ENCODE results near the gene SLC39A11. TPM values are rescaled to one million over a fixed set of nuclear protein-coding genes. Genes with fewer than 3 reads are reported as not detected.

Gene SLC39A11, protein sequence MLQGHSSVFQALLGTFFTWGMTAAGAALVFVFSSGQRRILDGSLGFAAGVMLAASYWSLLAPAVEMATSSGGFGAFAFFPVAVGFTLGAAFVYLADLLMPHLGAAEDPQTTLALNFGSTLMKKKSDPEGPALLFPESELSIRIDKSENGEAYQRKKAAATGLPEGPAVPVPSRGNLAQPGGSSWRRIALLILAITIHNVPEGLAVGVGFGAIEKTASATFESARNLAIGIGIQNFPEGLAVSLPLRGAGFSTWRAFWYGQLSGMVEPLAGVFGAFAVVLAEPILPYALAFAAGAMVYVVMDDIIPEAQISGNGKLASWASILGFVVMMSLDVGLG
- total RNA-seq (2014; rRNA removed; shearing (Covaris generic)) (11.7 and 15.2 TPM in 2 replicates), polyA plus RNA-seq (2016; fragmentation: Nextera tagmentation; extraction: Ambion mirVana) (15.6 and 16.4 TPM in 2 replicates)

DNA sequence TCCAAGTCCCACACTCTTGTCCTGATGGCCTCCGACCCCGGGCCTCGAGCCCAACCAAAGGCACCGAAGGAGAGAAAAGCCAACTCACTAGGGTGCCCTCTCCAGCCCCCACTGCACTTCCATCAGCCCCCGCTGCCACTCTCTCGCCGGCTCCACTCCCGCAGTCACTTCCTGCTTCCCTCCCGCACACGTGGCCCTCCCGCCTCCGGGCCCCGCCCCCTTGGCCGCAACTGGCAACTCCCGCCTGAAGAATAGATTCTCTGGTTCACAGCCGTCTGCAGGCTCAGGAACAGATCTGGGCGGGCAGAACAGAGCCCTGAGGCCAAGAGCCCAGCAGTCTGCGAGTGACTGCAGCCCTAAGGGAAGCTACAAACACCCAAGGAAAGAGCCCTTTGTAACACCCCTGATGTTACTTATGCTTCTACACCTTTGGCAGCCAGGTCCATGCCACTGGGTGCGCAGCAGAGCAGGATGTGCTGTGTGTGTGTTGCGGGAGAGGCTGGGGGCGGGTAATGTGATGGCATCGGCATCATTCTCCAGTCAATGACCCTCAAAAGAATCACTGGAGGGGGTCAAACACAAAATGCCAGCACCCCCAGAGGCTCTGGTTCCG is at the start of gene SLC39A11:
SLC39A11 (minus strand) TSS at position 166 of the 613 bp plus-strand sequence. CDS start 3,924 bp downstream, outside the sequence.
- Histone ChIP-seq H4K20me1 (ENCODE audit: insufficient read depth) (no peaks in the 10 kb centered on the region), H3K27ac (no peak within 1 kb of the TSS), H3K4me1 (ENCODE audit: insufficient read depth) (no peaks in the 10 kb centered on the region), H3K9ac (peak within 1 kb of the TSS; percentile 73), H3K27me3 (replicated peaks; ENCODE audit: insufficient read depth) (no peaks in the 10 kb centered on the region), H3K4me3 (peak within 1 kb of the TSS; percentile 75), H3K9me2 (ENCODE audit: insufficient read depth) (no peaks in the 10 kb centered on the region), H3K36me3 (ENCODE audit: low read depth) (no peaks in the 10 kb centered on the region), H3F3A (ENCODE audit: insufficient read depth) (no peaks in the 10 kb centered on the region), H3K9me3 (ENCODE audit: low read depth) (no peaks in the 10 kb centered on the region), H3K79me2 (ENCODE audit: insufficient read depth) (no peaks in the 10 kb centered on the region), H2AFZ (peak within 1 kb of the TSS; percentile 92), H3K4me2 (ENCODE audit: unreplicated experiment) (peak within 1 kb of the TSS; percentile 92)
- 11 to 12% methylated on average over 18 to 23 of the region's 23 CpGs for WGBS, 2 experiments (ENCODE audit: low coverage in 1 of 2, low lambda C conversion rate in 2 of 2, missing lambda C conversion rate in 2 of 2)
- TF ChIP-seq EZH2 (IDR thresholded peaks at IDR 0.05; ENCODE audit: insufficient read depth, poor library complexity, severe bottlenecking) (no peak), EZH2phosphoT487 (IDR thresholded peaks at IDR 0.05; ENCODE audit: insufficient read depth, low read depth) (no peak)
- DNase-seq: peak; percentile 96
- in situ Hi-C loops (cut with MboI): no loop called here

DNA sequence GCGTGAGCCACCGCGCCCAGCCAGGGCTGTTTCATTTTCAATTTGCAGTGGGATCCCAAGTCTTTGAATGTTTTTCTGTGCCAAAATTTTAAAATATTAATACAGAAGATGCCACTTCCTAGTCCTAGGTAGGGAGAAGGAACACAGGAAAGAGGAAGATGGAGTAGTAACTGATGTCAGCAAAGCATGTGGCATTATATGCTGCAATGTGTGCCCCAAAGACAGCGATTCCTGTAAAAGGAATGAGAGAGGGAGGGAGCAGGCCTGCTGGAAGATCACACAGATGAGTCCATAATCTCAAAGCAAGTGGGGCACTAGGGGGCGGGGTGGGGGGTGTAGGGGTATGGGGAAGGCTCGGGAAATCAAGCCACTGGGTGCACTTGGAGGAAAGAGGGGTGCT is 48.9 kb upstream of the SLC39A11 start:
- no peak overlapping the region for H3K9ac ChIP-seq
- no peaks in the 10 kb centered on the region for H3K79me2 ChIP-seq (ENCODE audit: insufficient read depth)
- H3K4me1 ChIP-seq (ENCODE audit: insufficient read depth): no peaks in the 10 kb centered on the region
- no peak overlapping the region for H3K27ac ChIP-seq
- H4K20me1 ChIP-seq (ENCODE audit: insufficient read depth): no peaks in the 10 kb centered on the region
- H3K27me3 ChIP-seq (replicated peaks; ENCODE audit: insufficient read depth): peaks cover 4% of the 10 kb centered on the region; the same call in 1 of the 2 replicates
- WGBS, 2 experiments (ENCODE audit: low coverage in 1 of 2, low lambda C conversion rate in 2 of 2, missing lambda C conversion rate in 2 of 2): 70 to 94% methylated on average over 5 to 6 of the region's 6 CpGs
- DNase-seq: no peak
- H3K9me2 ChIP-seq (ENCODE audit: insufficient read depth): no peaks in the 10 kb centered on the region
- H3F3A ChIP-seq (ENCODE audit: insufficient read depth): no peaks in the 10 kb centered on the region
- H2AFZ ChIP-seq: no peak overlapping the region
- TF ChIP-seq EZH2 (IDR thresholded peaks at IDR 0.05; ENCODE audit: insufficient read depth, poor library complexity, severe bottlenecking) (no peak), EZH2phosphoT487 (IDR thresholded peaks at IDR 0.05; ENCODE audit: insufficient read depth, low read depth) (no peak)
- no peak overlapping the region for H3K4me2 ChIP-seq (ENCODE audit: unreplicated experiment)
- no peaks in the 10 kb centered on the region for H3K36me3 ChIP-seq (ENCODE audit: low read depth)
- no peak overlapping the region for H3K4me3 ChIP-seq
- in situ Hi-C loops (cut with MboI): no loop called here
- H3K9me3 ChIP-seq (ENCODE audit: low read depth): no peaks in the 10 kb centered on the region

- no peak for DNase-seq
- H3F3A ChIP-seq (ENCODE audit: insufficient read depth): no peaks in the 10 kb centered on the region
- H3K27me3 ChIP-seq (replicated peaks; ENCODE audit: insufficient read depth): peaks cover 4% of the 10 kb centered on the region; the same call in 1 of the 2 replicates
- H3K36me3 ChIP-seq (ENCODE audit: low read depth): no peaks in the 10 kb centered on the region
- WGBS, 2 experiments (ENCODE audit: low coverage in 1 of 2, low lambda C conversion rate in 2 of 2, missing lambda C conversion rate in 2 of 2): 62 to 67% methylated on average over 5 of the region's 5 CpGs
- H3K9ac ChIP-seq: no peak overlapping the region
- no peaks in the 10 kb centered on the region for H3K79me2 ChIP-seq (ENCODE audit: insufficient read depth)
- H3K9me2 ChIP-seq (ENCODE audit: insufficient read depth): no peaks in the 10 kb centered on the region
- H3K4me2 ChIP-seq (ENCODE audit: unreplicated experiment): no peak overlapping the region
- H3K9me3 ChIP-seq (ENCODE audit: low read depth): no peaks in the 10 kb centered on the region
- no peak overlapping the region for H3K27ac ChIP-seq
- in situ Hi-C loops (cut with MboI): no loop called here
- H3K4me3 ChIP-seq: no peak overlapping the region
- no peaks in the 10 kb centered on the region for H4K20me1 ChIP-seq (ENCODE audit: insufficient read depth)
- no peak for TF ChIP-seq EZH2 (IDR thresholded peaks at IDR 0.05; ENCODE audit: insufficient read depth, poor library complexity, severe bottlenecking)
- no peak for TF ChIP-seq EZH2phosphoT487 (IDR thresholded peaks at IDR 0.05; ENCODE audit: insufficient read depth, low read depth)
- H3K4me1 ChIP-seq (ENCODE audit: insufficient read depth): no peaks in the 10 kb centered on the region
- no peak overlapping the region for H2AFZ ChIP-seq
Observed at GRCh38 chr17:73140566-73140965, 48.1 kb upstream of the SLC39A11 start.

DNA sequence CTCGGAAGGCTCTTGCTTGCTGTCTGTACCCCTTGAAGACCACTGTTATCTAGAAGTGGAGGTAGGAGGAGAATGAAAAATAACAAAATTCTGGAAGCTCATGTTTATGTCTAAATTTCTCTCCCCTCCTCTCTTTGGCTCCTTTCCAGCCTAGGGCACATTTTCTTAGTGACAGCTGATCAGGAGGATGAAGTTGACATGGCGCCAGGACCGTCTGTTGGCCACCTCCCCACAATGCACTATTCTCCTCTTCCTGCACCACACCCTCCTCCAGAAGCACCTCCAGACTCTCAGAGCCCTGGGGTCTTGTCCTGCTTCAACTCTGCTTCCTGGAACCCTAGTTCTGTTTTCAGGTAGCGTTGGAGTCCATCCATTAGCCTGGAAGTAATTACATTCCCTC is 46.8 kb upstream of the SLC39A11 start:
- H2AFZ ChIP-seq: no peak overlapping the region
- no peaks in the 10 kb centered on the region for H4K20me1 ChIP-seq (ENCODE audit: insufficient read depth)
- no peaks in the 10 kb centered on the region for H3K4me1 ChIP-seq (ENCODE audit: insufficient read depth)
- no peaks in the 10 kb centered on the region for H3K9me2 ChIP-seq (ENCODE audit: insufficient read depth)
- 44 to 45% methylated on average over 4 of the region's 4 CpGs for WGBS, 2 experiments (ENCODE audit: low coverage in 1 of 2, low lambda C conversion rate in 2 of 2, missing lambda C conversion rate in 2 of 2)
- H3K9me3 ChIP-seq (ENCODE audit: low read depth): no peaks in the 10 kb centered on the region
- no peaks in the 10 kb centered on the region for H3K36me3 ChIP-seq (ENCODE audit: low read depth)
- no peak overlapping the region for H3K4me3 ChIP-seq
- no peak overlapping the region for H3K9ac ChIP-seq
- H3F3A ChIP-seq (ENCODE audit: insufficient read depth): no peaks in the 10 kb centered on the region
- TF ChIP-seq EZH2phosphoT487 (IDR thresholded peaks at IDR 0.05; ENCODE audit: insufficient read depth, low read depth) (no peak), EZH2 (IDR thresholded peaks at IDR 0.05; ENCODE audit: insufficient read depth, poor library complexity, severe bottlenecking) (no peak)
- H3K27ac ChIP-seq: no peak overlapping the region
- no peak for DNase-seq
- no peaks in the 10 kb centered on the region for H3K79me2 ChIP-seq (ENCODE audit: insufficient read depth)
- peaks cover 4% of the 10 kb centered on the region; the same call in 1 of the 2 replicates for H3K27me3 ChIP-seq (replicated peaks; ENCODE audit: insufficient read depth)
- H3K4me2 ChIP-seq (ENCODE audit: unreplicated experiment): no peak overlapping the region
- in situ Hi-C loops (cut with MboI): no loop called here

Measured in GM23248 (cell line).